ENCODE results near the gene RRN3.

DNA sequence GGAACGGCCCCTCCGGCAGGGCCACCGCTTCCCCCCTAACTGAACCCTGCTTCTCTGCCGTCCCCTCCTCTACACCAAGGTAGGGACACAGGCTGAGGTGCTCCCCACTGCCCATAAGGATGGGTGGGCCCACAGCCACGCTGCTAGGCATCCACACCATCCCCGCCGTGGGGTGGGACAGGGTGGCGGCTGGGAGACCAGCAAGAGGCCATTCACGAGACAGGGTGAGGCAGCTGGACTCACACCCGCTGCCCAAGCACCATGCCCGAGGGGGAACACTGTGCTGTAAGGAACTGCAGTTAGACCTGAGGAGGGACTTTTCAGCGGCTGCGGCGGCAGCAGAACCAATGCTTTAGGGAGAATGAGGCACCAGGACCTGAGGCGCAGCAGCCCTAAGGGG is 47.5 kb upstream of the RRN3 start:
- TF ChIP-seq, protein P1, sequence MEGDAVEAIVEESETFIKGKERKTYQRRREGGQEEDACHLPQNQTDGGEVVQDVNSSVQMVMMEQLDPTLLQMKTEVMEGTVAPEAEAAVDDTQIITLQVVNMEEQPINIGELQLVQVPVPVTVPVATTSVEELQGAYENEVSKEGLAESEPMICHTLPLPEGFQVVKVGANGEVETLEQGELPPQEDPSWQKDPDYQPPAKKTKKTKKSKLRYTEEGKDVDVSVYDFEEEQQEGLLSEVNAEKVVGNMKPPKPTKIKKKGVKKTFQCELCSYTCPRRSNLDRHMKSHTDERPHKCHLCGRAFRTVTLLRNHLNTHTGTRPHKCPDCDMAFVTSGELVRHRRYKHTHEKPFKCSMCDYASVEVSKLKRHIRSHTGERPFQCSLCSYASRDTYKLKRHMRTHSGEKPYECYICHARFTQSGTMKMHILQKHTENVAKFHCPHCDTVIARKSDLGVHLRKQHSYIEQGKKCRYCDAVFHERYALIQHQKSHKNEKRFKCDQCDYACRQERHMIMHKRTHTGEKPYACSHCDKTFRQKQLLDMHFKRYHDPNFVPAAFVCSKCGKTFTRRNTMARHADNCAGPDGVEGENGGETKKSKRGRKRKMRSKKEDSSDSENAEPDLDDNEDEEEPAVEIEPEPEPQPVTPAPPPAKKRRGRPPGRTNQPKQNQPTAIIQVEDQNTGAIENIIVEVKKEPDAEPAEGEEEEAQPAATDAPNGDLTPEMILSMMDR (IDR thresholded peaks at IDR 0.05): no peak
- TF ChIP-seq POLR2A (IDR thresholded peaks at IDR 0.05): no peak
